Retinal pigment epithelial cell (primary cell): Measurements from ENCODE around the gene PPT1.

ENCODE experiments used
- DNase-seq: peaks from one replicate; pipeline ENCODE4 v3.0.0-alpha.2; 2010; ENCODE audit warnings: low read depth
- H3K4me3 ChIP-seq: 2 replicates; pipeline ENCODE4 v1.5.1; 2011; ENCODE audit warnings: mild to moderate bottlenecking, low read length, control low read depth, moderate library complexity
- TF ChIP-seq, protein P1 (sequence below): conservative IDR thresholded peaks from 2 replicates; pipeline ENCODE4 v1.5.1; 2011; ENCODE audit warnings: low read depth, low read length, control low read depth, inconsistent platforms

The PPT1 gene

GRCh38 chr1:40064797-40065499 lies 32.1 kb downstream of the PPT1 start:
- no peak for DNase-seq
- TF ChIP-seq, protein P1, sequence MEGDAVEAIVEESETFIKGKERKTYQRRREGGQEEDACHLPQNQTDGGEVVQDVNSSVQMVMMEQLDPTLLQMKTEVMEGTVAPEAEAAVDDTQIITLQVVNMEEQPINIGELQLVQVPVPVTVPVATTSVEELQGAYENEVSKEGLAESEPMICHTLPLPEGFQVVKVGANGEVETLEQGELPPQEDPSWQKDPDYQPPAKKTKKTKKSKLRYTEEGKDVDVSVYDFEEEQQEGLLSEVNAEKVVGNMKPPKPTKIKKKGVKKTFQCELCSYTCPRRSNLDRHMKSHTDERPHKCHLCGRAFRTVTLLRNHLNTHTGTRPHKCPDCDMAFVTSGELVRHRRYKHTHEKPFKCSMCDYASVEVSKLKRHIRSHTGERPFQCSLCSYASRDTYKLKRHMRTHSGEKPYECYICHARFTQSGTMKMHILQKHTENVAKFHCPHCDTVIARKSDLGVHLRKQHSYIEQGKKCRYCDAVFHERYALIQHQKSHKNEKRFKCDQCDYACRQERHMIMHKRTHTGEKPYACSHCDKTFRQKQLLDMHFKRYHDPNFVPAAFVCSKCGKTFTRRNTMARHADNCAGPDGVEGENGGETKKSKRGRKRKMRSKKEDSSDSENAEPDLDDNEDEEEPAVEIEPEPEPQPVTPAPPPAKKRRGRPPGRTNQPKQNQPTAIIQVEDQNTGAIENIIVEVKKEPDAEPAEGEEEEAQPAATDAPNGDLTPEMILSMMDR, result no peak
- H3K4me3 ChIP-seq, result no peak overlapping the region

DNA sequence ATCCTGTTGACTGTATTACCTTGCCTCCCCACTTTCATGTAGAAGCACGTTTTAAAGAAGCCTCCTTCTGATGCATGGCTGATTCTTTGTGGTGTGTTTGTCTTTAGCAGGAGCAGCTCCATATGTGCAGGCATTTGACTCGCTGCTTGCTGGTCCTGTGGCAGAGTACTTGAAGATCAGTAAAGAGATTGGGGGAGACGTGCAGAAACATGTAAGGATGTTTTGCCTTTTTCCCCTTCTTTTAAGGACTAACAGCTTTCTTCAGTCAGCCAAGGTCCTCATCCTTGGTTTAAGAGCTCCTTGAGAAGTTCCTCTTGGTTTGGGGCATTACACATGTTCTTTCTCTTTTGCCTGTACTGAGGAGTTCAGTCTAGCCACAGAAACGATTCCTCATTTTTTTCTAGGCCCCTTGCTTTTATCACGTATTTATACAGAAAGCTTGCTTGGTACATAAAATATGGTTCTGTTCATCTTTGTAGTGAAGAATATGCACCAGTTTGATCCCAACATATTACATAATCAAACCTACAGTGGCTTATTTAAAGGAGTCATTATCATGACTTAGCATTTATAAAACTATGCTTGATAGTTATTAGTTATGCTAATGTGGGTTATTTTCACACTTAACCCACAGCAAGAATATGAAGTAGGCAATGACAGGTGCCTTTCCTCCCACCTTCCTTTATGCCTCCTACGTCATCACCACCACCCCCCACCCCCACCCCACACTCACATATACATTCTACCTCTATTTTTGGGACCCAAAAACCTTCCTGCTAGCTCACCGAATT lies 36.9 kb downstream of the PPT1 start:
- H3K4me3 ChIP-seq, result no peak overlapping the region
- TF ChIP-seq, protein P1, result no peak
- DNase-seq, result no peak

DNA sequence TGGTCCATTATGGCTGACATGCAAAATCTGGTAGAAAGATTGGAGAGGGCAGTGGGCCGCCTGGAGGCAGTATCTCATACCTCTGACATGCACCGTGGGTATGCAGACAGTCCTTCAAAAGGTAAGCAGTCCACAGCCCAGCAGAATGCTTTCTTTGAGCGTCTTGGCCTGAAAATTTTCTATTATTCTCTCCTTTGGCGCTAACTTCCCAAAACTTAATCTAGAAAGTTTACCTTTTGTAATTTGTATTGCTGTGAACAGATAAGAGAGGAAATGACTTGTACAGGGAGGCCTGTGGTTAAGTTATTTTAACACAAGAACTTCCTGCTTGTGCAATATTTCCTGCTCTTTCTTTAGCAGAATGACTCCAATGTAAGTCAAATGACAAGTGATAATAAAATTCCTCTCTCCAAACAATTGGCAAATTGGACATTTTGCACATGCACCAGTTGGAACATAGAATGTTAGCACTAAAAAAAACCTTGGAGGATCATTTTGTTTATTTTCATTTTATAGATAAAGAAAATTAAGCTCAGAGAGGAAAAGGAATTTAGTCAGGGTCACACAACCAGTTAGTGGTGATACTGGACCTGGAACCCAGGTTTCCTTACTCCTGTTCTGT lies 37.6 kb downstream of the PPT1 start:
- DNase-seq, result no peak

GRCh38 chr1:40058453-40059337 lies 38.4 kb downstream of the PPT1 start:
- no peak overlapping the region for H3K4me3 ChIP-seq
- TF ChIP-seq, protein P1, result no peak
- DNase-seq, result no peak

More for the DNA sequence above, 37.6 kb downstream of the PPT1 start:
- no peak overlapping the region for H3K4me3 ChIP-seq
- TF ChIP-seq, protein P1, result no peak

DNA sequence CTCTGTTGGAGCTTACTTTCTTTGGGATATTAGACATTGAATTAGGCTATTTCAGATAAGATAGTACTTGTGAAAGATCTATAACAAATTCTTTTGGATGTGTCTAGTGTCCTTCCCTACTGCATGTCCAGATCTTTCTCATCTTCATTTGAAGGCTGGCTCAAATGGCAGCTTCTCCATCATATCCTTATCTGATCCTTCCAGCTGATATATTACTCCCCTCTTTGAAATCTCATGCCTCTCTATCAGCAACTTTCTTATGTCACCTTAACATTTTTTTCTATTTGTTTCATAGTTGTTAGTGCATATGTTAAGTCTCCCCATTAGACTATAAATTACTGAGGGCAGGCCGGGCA lies 39.0 kb downstream of the PPT1 start:
- TF ChIP-seq, protein P1, result no peak
- H3K4me3 ChIP-seq, result no peak overlapping the region
- no peak for DNase-seq

DNA sequence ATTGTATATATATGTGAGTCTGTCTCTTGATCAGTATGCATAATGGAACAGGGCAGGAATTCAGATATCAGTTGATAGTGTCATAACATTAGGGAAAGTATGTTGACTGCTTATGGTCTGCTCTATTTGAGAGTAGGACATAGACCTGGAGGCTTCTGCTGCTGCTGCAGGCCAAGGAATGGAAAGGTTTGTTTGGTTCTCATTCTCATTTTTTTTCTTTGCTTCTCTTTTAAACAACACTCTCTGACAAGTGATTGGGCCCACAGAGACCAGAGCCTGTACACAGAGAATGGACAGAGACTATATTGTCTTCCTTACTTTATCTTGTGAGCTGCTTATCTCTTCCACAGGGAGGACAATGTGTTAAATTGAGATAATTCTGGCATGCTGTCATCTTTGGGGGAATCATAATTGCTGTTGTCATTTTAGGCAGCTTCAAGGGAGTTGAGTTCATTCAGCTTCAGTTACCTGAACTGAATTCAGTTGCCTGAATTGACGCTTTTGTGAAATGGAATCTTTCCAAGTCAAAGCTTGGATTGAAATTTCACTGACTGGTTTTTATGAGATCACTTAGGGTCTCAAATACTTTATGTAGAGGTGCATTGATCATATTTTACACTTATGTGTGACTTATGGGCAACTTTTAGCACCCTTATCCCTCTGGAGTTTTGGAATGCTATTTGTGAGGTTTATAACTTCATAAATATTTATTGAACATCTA lies 39.6 kb downstream of the PPT1 start:
- TF ChIP-seq, protein P1, result no peak

More for the DNA sequence above, 39.6 kb downstream of the PPT1 start:
- H3K4me3 ChIP-seq, result no peak overlapping the region
- DNase-seq, result no peak
